ENCODE measurements around the gene PAX5.
"Not testable (repeated sequence)": the region's sequence is repeated elsewhere in the genome, so short reads cannot be mapped to it uniquely, and the experiment has no call there.

The PAX5 gene

DNA sequence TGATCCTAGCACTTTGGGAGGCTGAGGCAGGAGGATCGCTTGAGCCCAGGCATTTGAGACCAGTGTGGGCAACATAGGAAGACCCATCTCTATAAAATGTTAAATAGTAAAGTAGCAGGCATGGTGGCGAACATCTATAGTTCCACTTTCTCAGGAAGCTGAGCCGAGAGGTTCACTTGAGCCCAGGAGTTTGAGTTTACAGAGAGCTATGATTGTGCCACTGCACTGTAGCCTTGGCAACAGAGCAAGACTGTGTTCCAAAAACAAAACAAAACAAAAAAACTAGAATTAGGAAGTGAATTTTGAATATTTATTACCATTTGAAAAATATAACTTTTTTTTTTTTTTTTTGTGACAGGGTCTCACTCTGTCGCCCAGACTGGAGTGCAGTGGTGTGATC, 26.8 kb upstream of the PAX5 start:
- no peaks in the 10 kb centered on the region for H3K4me1 ChIP-seq (ENCODE audit: control insufficient read depth, insufficient read depth, low read length)
- H3K36me3 ChIP-seq (ENCODE audit: control insufficient read depth in 2 of 2, insufficient read depth in 2 of 2, low read length in 2 of 2): no peaks in the 10 kb centered on the region
- no peaks in the 10 kb centered on the region for H3K9me3 ChIP-seq (ENCODE audit: control insufficient read depth in 2 of 2, low read length in 2 of 2)
- no peak overlapping the region for H3K27ac ChIP-seq (ENCODE audit: low read length)
- no peak overlapping the region for H3K4me3 ChIP-seq (ENCODE audit: low read length in 2 of 2)
- H3K27me3 ChIP-seq (ENCODE audit: control insufficient read depth in 1 of 2, insufficient read depth in 2 of 2, low read length in 2 of 2): peaks cover 4 to 15% of the 10 kb centered on the region in 2 donors
- H3K9ac ChIP-seq (ENCODE audit: low read length in 2 of 2): no peak overlapping the region

DNA sequence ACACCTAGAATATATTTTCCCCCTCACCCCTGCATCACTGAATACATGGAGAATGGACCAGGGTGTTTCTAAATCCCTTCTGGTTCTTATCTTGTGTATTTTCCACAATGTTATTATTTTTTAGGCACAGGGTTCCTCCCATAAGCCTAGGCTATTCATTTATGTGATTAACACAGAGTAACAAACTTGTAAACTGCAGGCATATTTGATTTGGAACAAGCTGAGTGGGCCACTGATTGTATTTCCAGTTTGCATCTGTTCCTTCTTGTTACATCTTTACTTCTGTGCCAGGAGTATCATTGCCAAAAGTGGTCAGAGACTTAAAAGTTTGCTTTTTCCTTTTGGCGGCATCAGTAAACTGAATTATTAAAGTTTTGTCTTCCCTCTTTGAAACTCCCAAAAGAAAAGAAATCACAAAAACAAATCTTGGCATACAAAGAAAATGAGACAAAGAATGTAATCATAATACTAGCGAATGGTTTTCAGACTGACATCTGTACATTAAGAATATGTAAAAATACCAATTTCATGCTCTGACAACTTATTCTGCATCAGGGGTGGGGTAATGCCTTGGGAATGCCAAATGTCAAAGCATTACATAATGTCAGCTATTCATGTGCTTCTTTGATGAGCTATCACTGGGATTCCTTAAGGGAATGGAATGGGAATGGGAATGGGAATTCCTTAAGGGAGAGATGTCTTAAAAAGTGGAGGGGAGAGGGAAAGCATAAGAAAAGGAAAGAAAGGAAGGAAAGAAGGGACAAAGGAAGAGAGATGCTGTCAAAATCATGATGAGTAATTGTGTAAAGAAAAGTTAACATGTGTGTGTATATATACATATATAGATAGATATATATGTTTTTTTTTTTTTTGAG, 22.2 kb upstream of the PAX5 start:
- Histone ChIP-seq H3K4me3 (ENCODE audit: low read length in 2 of 2) (no peak overlapping the region), H3K9ac (ENCODE audit: low read length in 2 of 2) (no peak overlapping the region), H3K36me3 (ENCODE audit: control insufficient read depth in 2 of 2, insufficient read depth in 2 of 2, low read length in 2 of 2) (no peaks in the 10 kb centered on the region), H3K27ac (ENCODE audit: low read length) (no peak overlapping the region), H3K9me3 (ENCODE audit: control insufficient read depth in 2 of 2, low read length in 2 of 2) (no peaks in the 10 kb centered on the region), H3K27me3 (ENCODE audit: control insufficient read depth in 1 of 2, insufficient read depth in 2 of 2, low read length in 2 of 2) (peaks cover 17 to 19% of the 10 kb centered on the region in 2 donors), H3K4me1 (ENCODE audit: control insufficient read depth, insufficient read depth, low read length) (no peaks in the 10 kb centered on the region)

DNA sequence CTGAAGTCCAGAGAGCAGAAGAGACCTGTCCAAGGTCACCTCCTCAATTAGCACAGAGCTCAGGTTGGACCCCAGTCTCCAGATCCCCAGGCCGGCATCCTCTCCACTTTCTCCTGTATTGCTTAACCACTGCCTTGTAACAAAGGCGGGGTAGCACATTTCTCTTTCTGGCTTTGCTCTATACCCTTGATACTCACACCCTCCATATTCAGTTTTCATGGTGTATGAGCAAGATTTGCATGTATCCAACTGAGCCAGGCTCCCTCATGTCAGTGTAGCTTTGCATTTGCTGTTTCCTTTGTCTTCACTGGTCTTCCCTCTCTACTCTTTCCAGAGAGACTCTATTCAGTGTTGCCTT, 20.3 kb upstream of the PAX5 start:
- H3K27me3 ChIP-seq (ENCODE audit: control insufficient read depth in 1 of 2, insufficient read depth in 2 of 2, low read length in 2 of 2): peaks cover 14 to 20% of the 10 kb centered on the region in 2 donors
- not testable (repeated sequence) for H3K9me3 ChIP-seq (ENCODE audit: control insufficient read depth in 2 of 2, low read length in 2 of 2); H3K4me3 ChIP-seq (ENCODE audit: low read length in 2 of 2); H3K4me1 ChIP-seq (ENCODE audit: control insufficient read depth, insufficient read depth, low read length); H3K9ac ChIP-seq (ENCODE audit: low read length in 2 of 2); H3K36me3 ChIP-seq (ENCODE audit: control insufficient read depth in 2 of 2, insufficient read depth in 2 of 2, low read length in 2 of 2); H3K27ac ChIP-seq (ENCODE audit: low read length)

DNA sequence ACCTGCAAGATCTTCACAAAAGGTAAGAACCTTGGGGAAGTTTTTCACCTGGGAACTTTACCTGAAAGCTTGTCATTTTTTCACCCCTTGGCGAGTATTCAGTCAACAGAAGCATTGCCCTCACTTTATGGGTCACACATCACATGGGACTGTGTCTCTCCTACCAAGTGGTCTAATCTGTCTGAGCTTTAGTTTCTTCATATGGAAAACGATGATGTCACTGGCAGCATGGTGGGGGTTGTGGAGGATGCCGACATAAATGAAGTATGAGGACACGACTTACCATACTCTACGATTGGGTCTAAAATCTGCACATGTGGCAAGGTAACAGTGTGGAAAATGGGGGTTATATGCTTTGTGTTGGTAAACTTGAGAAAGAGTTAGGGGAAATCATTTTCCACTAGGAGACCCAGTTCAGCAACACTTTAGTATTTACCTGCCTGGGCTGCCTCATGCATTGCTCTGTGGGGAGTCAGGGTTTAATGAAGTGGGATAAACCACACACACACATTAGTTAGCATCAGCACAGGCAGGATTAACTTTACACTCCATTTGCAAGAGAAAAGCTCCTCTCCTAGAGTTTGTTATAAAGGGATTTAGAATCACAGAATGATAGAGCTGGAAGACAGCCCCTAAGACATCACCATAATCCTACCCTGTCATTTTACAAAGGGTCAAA, 19.8 kb upstream of the PAX5 start:
- no peak overlapping the region for H3K27ac ChIP-seq (ENCODE audit: low read length)
- no peak overlapping the region for H3K9ac ChIP-seq (ENCODE audit: low read length in 2 of 2)
- H3K27me3 ChIP-seq (ENCODE audit: control insufficient read depth in 1 of 2, insufficient read depth in 2 of 2, low read length in 2 of 2): peaks cover 12 to 20% of the 10 kb centered on the region in 2 donors
- H3K4me3 ChIP-seq (ENCODE audit: low read length in 2 of 2): no peak overlapping the region
- no peaks in the 10 kb centered on the region for H3K4me1 ChIP-seq (ENCODE audit: control insufficient read depth, insufficient read depth, low read length)
- no peaks in the 10 kb centered on the region for H3K36me3 ChIP-seq (ENCODE audit: control insufficient read depth in 2 of 2, insufficient read depth in 2 of 2, low read length in 2 of 2)
- no peaks in the 10 kb centered on the region for H3K9me3 ChIP-seq (ENCODE audit: control insufficient read depth in 2 of 2, low read length in 2 of 2)

DNA sequence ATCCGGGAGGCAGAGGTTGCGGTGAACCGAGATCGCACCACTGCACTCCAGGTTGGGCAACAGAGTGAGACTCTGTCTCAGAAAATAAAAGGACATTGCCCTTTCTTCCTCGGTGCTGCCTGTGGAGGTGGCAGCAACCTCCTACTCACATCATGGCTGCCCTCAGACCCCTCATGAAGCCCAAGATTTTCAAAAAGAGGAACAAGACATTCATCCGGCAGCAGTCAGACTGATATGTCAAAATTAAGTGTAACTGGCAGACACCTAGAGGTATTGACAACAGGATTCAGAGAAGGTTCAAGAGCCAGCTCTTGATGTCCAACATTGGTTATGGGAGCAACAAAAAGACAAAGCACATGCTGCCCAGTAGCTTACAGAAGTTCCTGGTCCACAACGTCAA, 12.6 kb upstream of the PAX5 start:
- no peaks in the 10 kb centered on the region for H3K36me3 ChIP-seq (ENCODE audit: control insufficient read depth in 2 of 2, insufficient read depth in 2 of 2, low read length in 2 of 2)
- no peak overlapping the region for H3K9ac ChIP-seq (ENCODE audit: low read length in 2 of 2)
- no peak overlapping the region for H3K4me3 ChIP-seq (ENCODE audit: low read length in 2 of 2)
- H3K4me1 ChIP-seq (ENCODE audit: control insufficient read depth, insufficient read depth, low read length): no peaks in the 10 kb centered on the region
- peaks cover 17 to 20% of the 10 kb centered on the region in 2 donors for H3K27me3 ChIP-seq (ENCODE audit: control insufficient read depth in 1 of 2, insufficient read depth in 2 of 2, low read length in 2 of 2)
- no peaks in the 10 kb centered on the region for H3K9me3 ChIP-seq (ENCODE audit: control insufficient read depth in 2 of 2, low read length in 2 of 2)
- H3K27ac ChIP-seq (ENCODE audit: low read length): no peak overlapping the region

DNA sequence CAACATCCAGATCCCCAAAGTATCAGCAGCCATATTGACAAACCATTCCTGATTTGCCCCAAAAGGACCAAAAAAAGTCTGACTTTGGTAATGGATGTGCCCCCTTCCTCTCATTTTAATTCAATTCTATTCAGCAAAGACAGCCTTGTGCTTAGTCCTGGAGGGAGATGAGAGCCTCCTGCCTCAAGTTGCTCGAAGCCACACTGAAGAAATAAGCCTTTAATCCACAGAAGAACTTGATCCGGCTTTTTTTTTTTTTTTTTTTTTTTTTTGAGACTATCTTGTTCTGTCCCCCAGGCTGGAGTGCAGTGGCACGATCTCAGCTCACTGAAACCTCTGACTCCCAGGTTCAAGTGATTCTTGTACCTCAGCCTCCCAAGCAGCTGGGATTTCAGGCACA, 8.4 kb upstream of the PAX5 start:
- Histone ChIP-seq H3K27ac (ENCODE audit: low read length) (no peak overlapping the region), H3K4me3 (ENCODE audit: low read length in 2 of 2) (no peak overlapping the region), H3K4me1 (ENCODE audit: control insufficient read depth, insufficient read depth, low read length) (peaks cover 5% of the 10 kb centered on the region), H3K9me3 (ENCODE audit: control insufficient read depth in 2 of 2, low read length in 2 of 2) (no peaks in the 10 kb centered on the region), H3K36me3 (ENCODE audit: control insufficient read depth in 2 of 2, insufficient read depth in 2 of 2, low read length in 2 of 2) (no peaks in the 10 kb centered on the region), H3K27me3 (ENCODE audit: control insufficient read depth in 1 of 2, insufficient read depth in 2 of 2, low read length in 2 of 2) (peaks cover 50 to 55% of the 10 kb centered on the region in 2 donors), H3K9ac (ENCODE audit: low read length in 2 of 2) (no peak overlapping the region)

DNA sequence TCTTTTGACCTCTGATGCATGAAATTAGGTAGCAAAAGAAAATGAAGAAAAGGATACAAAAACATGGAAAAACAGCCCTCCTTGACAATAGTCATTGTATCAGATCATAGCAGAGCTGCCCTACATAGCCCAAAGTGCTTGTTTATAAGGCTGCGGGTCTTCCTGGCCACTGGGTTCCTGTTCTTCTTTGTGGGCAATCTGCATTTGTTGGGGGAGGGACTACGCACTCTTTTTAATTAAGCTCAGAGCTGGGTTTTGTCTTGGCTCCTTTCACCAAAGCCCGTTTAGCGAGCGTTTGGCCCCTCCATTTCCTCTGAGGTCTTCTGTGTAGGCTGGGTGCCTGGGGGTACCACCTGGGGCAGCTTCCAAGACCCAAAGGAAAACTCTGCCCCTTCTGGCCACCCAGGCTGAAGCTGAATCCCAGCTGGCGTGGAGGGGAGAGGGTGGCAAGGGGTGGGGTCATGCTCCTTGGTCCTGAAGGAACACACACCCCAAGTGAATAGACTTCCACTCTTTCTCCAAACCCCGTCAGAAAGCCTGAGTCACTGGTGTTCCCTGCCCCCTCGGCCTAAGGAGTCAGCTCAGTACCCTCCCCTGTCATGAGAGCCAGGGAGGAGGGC, 6.5 kb upstream of the PAX5 start:
- Histone ChIP-seq H3K4me1 (ENCODE audit: control insufficient read depth, insufficient read depth, low read length) (peaks cover 20% of the 10 kb centered on the region), H3K27ac (ENCODE audit: low read length) (no peak overlapping the region), H3K4me3 (ENCODE audit: low read length in 2 of 2) (no peak overlapping the region), H3K9ac (ENCODE audit: low read length in 2 of 2) (no peak overlapping the region), H3K36me3 (ENCODE audit: control insufficient read depth in 2 of 2, insufficient read depth in 2 of 2, low read length in 2 of 2) (no peaks in the 10 kb centered on the region), H3K9me3 (ENCODE audit: control insufficient read depth in 2 of 2, low read length in 2 of 2) (no peaks in the 10 kb centered on the region), H3K27me3 (ENCODE audit: control insufficient read depth in 1 of 2, insufficient read depth in 2 of 2, low read length in 2 of 2) (peaks cover 66 to 73% of the 10 kb centered on the region in 2 donors)

DNA sequence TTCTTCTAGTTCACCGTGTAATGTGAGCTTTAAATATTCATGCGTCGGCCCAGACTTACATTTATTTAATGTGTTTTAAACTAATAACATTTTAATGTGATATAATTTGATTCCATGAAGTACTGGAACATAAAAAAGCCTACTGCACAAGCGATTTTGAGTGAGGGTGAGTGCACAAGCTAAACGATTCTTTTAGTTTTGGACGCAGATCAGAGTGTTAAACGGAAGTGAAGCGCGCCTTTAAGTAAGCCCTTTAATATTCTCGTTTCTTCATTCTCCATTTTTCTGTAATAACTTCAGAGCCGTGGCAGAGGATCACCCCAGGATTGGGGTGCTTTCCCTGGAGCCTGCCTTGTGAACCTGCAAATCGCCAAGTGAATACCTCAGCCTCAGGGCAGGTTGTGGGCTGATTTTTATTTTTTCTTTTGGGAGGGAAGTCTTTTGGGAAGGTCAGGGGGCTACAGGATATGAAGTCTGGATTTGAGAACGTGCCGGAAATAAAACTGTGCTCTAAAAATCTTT, 4.9 kb upstream of the PAX5 start:
- Histone ChIP-seq H3K9me3 (ENCODE audit: control insufficient read depth in 2 of 2, low read length in 2 of 2) (no peaks in the 10 kb centered on the region), H3K27me3 (ENCODE audit: control insufficient read depth in 1 of 2, insufficient read depth in 2 of 2, low read length in 2 of 2) (peaks cover 71 to 86% of the 10 kb centered on the region in 2 donors), H3K9ac (ENCODE audit: low read length in 2 of 2) (no peak overlapping the region), H3K36me3 (ENCODE audit: control insufficient read depth in 2 of 2, insufficient read depth in 2 of 2, low read length in 2 of 2) (no peaks in the 10 kb centered on the region), H3K4me3 (ENCODE audit: low read length in 2 of 2) (no peak overlapping the region), H3K27ac (ENCODE audit: low read length) (no peak overlapping the region), H3K4me1 (ENCODE audit: control insufficient read depth, insufficient read depth, low read length) (peaks cover 31% of the 10 kb centered on the region)

DNA sequence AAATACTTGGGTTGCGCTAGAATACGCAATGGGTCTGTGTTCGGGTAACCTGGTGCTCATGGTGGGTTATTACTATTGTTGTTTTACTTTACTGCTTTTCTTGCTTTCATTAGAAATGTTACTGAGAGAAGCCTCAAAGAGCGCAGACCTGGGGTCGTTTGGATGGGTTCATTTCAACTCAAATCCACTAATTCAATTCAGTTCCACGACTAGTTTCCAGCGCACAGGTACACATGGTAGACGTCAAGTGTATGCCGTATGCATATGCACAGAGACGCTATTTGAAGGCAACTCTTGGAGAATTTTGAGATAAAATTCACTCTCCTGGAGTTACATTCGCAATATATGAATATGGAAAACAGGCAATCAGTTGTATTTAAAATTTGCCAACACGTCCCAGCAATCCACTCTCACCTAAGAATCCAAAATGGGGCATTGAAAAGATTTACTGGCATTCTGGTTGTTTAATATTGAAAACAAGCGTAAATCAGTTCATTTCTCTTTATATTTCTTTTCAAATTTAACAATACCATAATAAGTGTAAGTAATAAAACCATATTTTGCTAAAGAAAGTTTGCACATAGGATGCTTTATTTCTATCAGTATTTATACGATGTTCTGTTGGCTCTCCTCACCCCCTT, 4.4 kb upstream of the PAX5 start:
- Histone ChIP-seq H3K4me1 (ENCODE audit: control insufficient read depth, insufficient read depth, low read length) (peaks cover 32% of the 10 kb centered on the region), H3K36me3 (ENCODE audit: control insufficient read depth in 2 of 2, insufficient read depth in 2 of 2, low read length in 2 of 2) (no peaks in the 10 kb centered on the region), H3K9me3 (ENCODE audit: control insufficient read depth in 2 of 2, low read length in 2 of 2) (no peaks in the 10 kb centered on the region), H3K27ac (ENCODE audit: low read length) (no peak overlapping the region), H3K9ac (ENCODE audit: low read length in 2 of 2) (no peak overlapping the region), H3K4me3 (ENCODE audit: low read length in 2 of 2) (no peak overlapping the region), H3K27me3 (ENCODE audit: control insufficient read depth in 1 of 2, insufficient read depth in 2 of 2, low read length in 2 of 2) (peaks cover 71 to 87% of the 10 kb centered on the region in 2 donors)

DNA sequence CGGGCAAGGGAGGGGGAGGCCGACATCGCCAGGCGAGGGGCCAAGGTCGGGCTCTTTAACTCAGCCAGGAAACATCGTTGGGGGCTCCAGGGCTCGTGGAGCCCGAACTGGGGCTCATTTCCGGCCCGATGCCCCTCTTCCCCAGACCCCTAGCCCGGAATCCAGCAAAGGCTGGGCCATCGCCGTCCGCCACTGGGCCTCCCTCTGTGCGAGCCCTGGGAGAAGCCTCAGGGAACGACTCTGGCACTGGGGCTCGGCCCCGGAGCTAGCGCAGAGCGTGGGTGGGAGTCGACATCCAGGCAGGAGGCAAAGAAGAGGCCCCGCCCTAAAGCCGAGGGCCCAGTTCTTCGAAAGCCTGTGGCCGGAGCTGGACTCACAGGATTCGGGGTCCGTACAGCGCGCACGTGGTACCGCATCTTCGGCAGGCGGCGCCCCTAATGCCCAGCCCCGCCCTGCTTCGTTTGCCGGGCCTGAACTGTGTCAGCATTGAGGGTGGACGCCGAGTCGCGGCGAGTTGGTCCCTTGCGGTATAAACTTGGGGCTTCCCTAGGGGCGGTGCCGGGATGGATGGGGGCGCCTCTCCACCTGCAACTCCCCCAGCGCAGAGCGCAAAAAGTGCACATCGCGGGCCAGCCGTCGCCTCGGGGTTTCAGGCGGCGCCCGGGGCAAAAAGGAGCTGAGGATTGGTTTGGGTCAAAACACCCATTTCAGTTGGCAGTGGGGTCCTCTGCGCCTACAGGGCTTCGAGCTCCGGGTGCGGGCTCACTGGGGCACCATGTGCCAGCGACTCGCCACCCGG, 3.6 kb upstream of the PAX5 start:
- no peak overlapping the region for H3K27ac ChIP-seq (ENCODE audit: low read length)

More for the DNA sequence above, 3.6 kb upstream of the PAX5 start:
- Histone ChIP-seq H3K9me3 (ENCODE audit: control insufficient read depth in 2 of 2, low read length in 2 of 2) (no peaks in the 10 kb centered on the region), H3K36me3 (ENCODE audit: control insufficient read depth in 2 of 2, insufficient read depth in 2 of 2, low read length in 2 of 2) (no peaks in the 10 kb centered on the region), H3K4me3 (ENCODE audit: low read length in 2 of 2) (peak overlapping the region; percentile 81 to 86), H3K4me1 (ENCODE audit: control insufficient read depth, insufficient read depth, low read length) (peaks cover 32% of the 10 kb centered on the region), H3K27me3 (ENCODE audit: control insufficient read depth in 1 of 2, insufficient read depth in 2 of 2, low read length in 2 of 2) (peaks cover 76 to 89% of the 10 kb centered on the region in 2 donors), H3K9ac (ENCODE audit: low read length in 2 of 2) (no peak overlapping the region)
